ENCODE measurements around the gene THAP4.
"Not testable (repeated sequence)": the region's sequence is repeated elsewhere in the genome, so short reads cannot be mapped to it uniquely, and the experiment has no call there.

The THAP4 gene

DNA sequence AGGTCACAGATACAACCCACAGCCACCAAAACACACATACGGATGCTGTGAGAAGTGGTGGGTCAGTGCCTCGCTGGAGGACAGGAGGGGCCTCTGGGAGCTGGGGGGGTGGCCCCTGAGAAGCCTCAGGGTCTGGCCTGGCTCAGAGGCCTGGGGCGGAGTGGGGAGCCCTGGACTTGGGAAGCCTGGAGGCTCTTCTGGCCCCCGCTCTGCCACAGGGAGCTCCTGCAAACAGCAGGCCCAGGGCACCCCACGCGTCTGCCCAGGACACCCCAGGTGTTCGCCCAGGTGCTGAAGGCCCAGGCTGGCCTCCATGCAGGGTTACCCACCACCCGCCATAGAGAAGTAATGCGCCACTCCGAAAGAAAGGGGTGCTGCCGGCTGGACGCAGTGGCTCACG is 25.9 kb downstream of the THAP4 start:
- DNase-seq, result no peak

DNA sequence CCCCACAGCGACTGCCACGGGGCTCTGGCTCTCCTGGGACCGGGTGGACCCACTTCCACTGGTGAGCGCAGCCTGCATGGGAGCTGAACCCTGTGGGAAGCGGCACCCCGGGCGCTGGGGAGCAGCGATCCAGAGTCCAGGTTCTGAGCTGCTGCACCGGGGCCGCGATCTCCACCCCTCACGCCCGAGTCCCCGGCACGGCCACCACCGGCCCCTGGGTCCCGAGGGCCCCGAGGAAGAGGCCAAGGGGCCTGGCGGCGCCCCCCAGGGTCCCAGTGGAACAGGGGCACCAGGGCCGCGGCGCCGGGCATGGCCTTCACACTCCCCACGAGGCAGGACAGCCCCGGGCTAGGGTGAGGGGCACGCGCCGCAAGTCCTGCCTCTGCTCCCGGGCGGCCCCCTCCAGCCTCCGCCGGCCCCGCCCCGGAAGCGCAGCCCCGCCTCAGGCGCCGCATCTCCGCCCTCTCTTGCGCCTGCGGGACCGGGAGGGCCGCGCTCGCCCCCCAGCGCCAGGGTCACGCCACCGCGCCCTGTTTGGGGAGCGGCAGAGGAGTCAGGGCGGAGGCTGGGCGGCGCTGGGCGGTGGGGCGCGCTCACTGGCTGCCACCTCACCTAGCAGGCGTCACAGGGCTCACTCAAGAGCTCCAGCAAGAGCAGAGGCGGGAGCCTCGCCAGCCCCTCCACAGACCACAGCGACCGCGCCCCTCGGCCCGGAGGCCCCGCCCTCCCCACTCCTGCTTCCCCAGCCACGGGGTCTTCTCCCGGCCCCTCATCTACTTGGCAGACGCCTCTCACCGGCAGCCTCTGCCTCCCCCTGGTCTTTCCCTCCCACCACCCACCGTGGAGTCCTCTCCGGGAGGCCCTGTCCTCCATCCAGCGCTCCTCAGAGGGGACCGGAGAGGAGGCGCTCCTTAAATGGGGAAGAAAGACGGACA is 26.8 kb downstream of the THAP4 start:
- DNase-seq, result peak; percentile 95

- no peak for DNase-seq
Measured at GRCh38 chr2:241608881-241609280, 28.1 kb downstream of the THAP4 start.

- DNase-seq, result no peak
Measured at GRCh38 chr2:241607162-241607885, 29.6 kb downstream of the THAP4 start.

DNA sequence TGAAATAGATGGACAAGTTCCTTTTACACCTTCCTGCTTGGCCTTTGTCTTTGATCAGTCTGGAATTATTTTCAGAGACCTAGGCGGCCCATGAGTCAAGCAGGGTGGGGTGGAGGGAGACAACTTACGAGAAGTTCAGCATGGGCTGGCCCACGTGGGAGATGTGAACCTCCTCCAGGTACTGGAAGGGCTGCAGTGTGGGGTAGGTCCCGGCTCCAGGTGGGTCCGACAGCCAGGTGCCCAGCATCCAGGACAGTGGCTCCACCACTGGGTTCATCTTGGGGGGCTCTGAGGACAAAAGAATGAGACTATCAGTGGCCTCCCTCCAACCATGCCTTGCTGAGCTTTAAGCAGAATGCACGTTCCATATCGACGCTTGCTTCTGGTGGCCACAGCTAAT is 30.8 kb downstream of the THAP4 start:
- no peak for DNase-seq

GRCh38 chr2:241603686-241604085 is 33.3 kb downstream of the THAP4 start:
- DNase-seq, result no peak

- no peak for DNase-seq
Measured at GRCh38 chr2:241602720-241603119, 34.2 kb downstream of the THAP4 start.

- DNase-seq, result no peak
Measured at GRCh38 chr2:241601841-241602240, 35.1 kb downstream of the THAP4 start.

- no peak for DNase-seq
Measured at GRCh38 chr2:241599615-241600014, 37.3 kb downstream of the THAP4 start.

- no peak for DNase-seq
Measured at GRCh38 chr2:241598487-241598886, 38.5 kb downstream of the THAP4 start.

GRCh38 chr2:241598061-241598460 is 38.9 kb downstream of the THAP4 start:
- DNase-seq, result no peak

DNA sequence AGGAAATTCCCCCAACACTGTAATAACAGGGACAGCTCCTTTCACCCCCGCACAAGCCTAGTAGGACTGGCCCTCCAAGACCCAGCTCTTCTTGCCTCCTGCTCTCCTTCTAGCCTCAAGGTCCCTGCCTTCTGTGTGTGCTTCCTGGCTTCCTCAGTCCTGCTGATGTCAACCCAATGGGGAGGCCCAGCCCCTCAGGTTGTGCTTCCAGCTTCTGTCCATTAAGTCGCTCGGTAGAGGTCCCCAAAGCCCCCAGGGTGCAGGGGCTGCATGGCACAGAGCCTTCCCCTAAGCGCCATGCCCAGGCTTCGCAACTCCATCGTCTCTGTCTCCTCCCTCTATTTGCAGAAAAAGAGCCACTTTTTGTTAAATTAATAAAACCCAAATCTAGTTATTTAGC is 39.4 kb downstream of the THAP4 start:
- DNase-seq, result no peak

GRCh38 chr2:241595600-241596140 is 41.3 kb downstream of the THAP4 start:
- no peak for DNase-seq

- DNase-seq, result no peak
Measured at GRCh38 chr2:241593271-241593670, 43.7 kb downstream of the THAP4 start.

- DNase-seq, result no peak
Measured at GRCh38 chr2:241592126-241592845, 44.7 kb downstream of the THAP4 start.

- not testable (repeated sequence) for DNase-seq
Measured at GRCh38 chr2:241590496-241591455, 46.2 kb downstream of the THAP4 start.

- not testable (repeated sequence) for DNase-seq
Measured at GRCh38 chr2:241589863-241590262, 47.1 kb downstream of the THAP4 start.

DNA sequence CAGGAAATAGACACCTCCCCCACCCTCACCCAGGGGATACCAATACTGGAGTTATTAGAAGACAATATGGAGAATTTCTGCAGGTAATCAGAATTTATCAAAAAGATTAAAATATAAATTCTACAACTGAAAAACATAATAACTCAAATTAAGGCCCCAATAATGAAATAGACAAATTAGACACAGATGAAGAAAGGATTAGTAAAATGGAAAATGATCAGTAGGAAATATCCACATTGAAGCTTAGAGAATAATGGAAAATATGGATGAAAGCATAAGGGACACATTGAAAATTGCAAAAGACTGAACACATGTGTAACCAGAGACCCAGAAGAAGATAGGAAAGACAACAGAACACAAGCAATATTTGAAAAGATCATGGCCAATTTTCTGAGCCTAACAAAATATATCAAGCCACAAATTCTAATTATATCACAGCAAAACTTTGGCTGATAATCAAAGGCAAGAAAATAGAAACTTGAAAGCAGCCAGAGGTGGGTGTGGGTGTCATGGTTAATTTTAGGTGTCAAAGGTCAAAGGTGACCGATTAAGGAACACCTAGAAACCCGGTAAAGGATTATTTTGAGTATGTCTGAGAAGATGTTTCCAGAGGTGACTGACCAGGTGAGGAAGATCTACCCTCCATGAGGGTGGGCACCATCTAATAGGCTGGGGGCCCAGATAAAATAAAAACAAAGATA is 50.2 kb downstream of the THAP4 start:
- no peak for DNase-seq

GRCh38 chr2:241584436-241584835 is 52.5 kb downstream of the THAP4 start:
- DNase-seq, result no peak

DNA sequence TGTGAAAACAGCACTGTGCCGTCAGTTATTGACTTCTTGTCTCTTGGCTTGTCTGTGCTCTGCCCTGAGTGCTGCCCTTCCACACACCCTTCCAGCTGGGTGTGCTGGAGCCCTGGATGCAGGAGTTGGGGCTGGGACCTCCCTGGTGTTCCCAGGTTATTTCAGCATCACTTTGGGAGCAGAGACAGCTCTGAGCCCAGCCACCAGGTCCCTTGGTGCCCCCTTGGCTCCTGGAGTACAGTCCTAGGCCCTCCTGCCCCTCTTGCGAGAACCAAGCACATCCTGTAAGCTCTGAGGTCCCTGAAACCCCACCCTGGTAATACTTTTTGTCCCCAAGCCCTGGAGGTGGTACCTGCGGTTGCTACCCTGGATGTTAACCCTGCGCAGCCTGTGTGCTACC is 54.2 kb downstream of the THAP4 start:
- DNase-seq, result no peak

GRCh38 chr2:241582328-241582727 is 54.6 kb downstream of the THAP4 start:
- no peak for DNase-seq
